Heart left ventricle (tissue), 13 donors: ENCODE results near the gene MYLK4.

Source experiments
- POLR2A ChIP-seq, 2 donors: fragments of 450-650 bp; IDR thresholded peaks; one replicate each; pipeline ENCODE4 v1.6.1; 2017; ENCODE audit warnings: antibody characterized with exemption in 2 of 2, mild to moderate bottlenecking in 2 of 2, moderate library complexity in 2 of 2
- TF ChIP-seq, protein P1 (sequence below), 12 donors: fragments of 200-600 bp; sonication (generic) in 4 of 12; IDR thresholded peaks; one replicate each; pipeline versions ENCODE4 v1.5.0 to v1.8.0; 2018 to 2022; ENCODE audit warnings: antibody characterized with exemption in 12 of 12, mild to moderate bottlenecking in 5 of 12
- donor health status: ischemic (EF 13 %, LVEDD 7.1; RV severe dilation, severe dysfunction).
- donor health status: DM: no; HTN: yes; CAD: no.
- donor health status: DM: no; HTN: no; CAD: no.
- donor health status: ischemic (EF 25% LVEDD 6.9; RV normal size, moderate dysfunction).
- donor health status: ischemic (EF 25% LVEDD 5.7; RV mildly dilated, moderate dysfunction).
- donor health status: ischemic (EF 35%, LVEDD 5.7; RV mildly dilated, moderate dysfunction).
- donor health status: nonischemic (EF 11% LVEDD 7.7; RV severe dilation, severe dysfunction).
- donor health status: DM: yes; HTN: yes; CAD: no.
- donor health status: PGD.
- donor health status: ischemic (EF 29% LVEDD 5.4; RV normal size, mild dysfunction).
- donor health status: nonischemic (EF 23%, LVEDD 6.1; RV moderate dilation, normal function).

DNA sequence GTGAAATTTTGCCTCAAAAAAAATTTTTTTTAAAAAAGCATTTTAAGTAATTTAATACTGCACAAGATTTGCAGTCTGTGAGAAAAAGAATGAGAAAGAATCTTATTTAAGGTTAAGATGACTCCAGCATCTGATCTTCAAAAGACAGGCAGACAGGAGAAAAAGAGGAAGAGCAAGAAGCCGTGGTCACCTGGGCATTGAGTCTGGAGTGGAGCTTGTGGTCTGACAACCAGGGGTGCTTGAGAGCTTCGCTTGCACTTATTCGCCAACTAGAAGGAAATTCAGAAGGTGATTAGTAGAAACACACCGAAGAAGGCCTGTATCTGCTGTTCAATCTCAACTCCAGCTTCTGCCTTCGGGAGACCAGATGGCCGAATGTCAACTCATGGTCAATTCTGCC, 75.9 kb downstream of the MYLK4 start:
- TF ChIP-seq POLR2A (IDR thresholded peaks at IDR 0.05): no peak
- TF ChIP-seq, protein P1, sequence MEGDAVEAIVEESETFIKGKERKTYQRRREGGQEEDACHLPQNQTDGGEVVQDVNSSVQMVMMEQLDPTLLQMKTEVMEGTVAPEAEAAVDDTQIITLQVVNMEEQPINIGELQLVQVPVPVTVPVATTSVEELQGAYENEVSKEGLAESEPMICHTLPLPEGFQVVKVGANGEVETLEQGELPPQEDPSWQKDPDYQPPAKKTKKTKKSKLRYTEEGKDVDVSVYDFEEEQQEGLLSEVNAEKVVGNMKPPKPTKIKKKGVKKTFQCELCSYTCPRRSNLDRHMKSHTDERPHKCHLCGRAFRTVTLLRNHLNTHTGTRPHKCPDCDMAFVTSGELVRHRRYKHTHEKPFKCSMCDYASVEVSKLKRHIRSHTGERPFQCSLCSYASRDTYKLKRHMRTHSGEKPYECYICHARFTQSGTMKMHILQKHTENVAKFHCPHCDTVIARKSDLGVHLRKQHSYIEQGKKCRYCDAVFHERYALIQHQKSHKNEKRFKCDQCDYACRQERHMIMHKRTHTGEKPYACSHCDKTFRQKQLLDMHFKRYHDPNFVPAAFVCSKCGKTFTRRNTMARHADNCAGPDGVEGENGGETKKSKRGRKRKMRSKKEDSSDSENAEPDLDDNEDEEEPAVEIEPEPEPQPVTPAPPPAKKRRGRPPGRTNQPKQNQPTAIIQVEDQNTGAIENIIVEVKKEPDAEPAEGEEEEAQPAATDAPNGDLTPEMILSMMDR (IDR thresholded peaks at IDR 0.05): no peak
